ENCODE data around the gene SCN2B.

The SCN2B gene

DNA sequence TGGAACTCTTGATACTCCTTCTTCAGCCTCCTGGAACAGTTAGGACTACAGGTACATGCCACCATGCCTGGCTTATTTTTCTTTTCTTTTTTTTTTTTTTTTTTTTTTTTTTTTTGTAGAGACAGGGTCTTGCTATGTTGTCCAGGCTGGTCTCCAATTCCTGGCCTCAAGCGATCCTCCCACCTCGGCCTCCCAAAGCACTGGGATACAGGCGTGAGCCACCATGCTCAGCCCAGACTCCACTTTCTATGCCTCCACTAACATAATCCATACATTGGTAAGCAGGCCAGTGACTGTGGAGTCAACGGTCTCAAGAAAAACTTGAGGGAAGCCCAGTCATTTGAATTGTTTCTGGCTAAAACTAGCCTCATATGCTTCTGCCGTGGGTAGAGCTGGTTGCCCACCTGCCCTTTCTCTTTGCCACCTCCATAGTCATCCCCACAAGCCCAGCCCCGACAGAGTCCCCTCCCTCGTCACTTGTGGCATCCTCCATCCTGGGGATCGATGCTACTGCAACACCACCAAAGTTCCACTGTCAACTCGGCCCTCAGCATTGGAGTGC lies 2.4 kb downstream of the SCN2B start:
- no peak for DNase-seq (ENCODE audit: low read depth)

DNA sequence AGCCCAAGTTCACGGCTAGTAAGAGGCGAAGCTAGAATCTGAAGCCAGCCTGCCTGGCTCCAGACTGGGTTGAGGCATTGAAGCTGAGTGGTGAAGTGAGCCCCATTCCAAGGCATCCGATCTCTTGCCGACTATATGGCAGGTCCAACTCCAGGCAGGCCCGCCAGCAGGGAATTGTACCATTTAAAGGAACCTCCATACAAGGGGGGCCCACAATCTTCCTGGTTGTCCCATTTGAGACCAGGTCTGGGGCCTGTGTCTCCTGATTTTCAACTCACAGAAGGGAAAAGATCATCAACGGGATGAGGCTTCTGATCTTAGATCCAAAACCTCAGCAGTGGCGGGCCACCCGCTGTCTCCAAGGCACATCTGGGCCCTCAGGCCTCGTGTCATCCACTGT lies 4.1 kb downstream of the SCN2B start:
- DNase-seq (ENCODE audit: low read depth) = no peak

DNA sequence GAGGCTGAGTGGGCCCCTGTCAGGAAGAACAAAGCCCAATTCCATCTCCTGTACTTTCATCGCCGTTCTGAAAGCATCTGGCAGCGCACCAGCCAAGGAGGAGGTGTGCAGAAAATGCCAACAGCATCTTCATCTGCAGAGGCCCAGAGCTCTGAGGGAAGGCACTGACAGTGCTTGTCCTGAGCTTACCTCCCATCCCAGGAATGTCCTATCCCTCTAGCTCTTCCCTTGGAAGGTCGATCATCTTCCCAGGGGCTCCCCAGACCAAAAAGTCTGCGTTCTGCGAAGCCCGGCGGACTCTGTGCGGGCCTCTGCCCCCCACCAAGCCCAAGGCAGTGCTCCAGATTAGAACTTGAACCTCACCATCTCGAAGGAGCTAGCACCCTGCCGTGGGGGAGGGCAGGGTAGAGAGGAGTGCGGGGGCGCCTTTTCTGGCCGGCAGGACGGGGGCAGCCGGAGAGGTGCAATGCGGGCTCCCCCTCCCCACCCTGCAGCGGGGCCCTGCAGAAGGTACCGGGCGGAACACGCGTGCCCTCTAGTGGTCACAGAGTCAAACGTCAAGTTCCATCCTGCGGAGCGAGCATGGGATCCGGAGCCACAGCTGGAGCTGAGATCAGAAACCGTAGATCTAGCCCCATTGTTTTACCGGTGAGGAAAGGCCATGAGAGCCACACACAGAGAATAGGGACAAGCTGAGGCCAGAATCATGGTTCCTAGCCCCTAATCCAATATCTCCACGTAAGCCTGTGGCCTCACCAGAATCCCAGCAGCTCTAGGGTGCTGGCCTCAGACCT lies 5.0 kb downstream of the SCN2B start:
- DNase-seq (ENCODE audit: low read depth) = no peak

DNA sequence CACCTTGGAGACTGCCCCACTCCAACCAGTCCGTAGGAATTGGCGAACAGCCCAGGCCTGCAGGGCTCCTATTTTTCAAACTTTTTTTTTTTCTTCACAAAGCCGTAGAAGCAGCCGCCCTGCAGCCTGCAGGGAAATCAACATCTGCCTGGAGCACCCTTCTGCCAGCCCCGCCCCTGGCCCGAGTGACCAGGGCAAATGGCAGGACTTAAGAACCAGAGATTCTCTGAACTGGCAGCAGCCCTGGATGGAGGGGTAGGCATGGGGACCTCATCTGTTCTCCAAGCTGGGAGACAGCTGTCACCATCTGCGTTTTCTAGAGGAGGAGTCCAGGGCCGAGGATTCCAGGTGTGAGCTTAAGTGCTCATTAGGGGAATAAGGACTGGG lies 5.6 kb downstream of the SCN2B start:
- DNase-seq (ENCODE audit: low read depth) = no peak

DNA sequence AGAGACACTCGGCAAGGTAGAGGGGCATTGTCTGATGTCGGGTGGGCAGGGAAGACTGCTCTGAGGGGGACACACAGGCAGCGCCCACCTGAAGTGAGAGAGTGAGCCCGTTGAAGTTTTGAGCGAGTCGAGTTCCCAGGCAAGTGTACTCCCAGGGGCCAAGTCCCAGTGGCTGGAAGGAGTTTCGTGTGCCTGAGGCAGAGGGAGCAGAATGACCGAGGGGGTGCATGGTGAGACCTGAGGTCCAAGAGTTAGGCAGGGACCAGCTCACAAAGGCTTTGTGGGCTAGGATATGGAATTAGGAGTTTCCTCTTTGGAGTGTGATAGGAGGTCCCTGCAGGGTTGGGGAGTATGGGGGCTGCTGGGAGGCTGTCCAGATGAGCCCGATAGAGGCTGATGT lies 6.2 kb downstream of the SCN2B start:
- no peak for DNase-seq (ENCODE audit: low read depth)

DNA sequence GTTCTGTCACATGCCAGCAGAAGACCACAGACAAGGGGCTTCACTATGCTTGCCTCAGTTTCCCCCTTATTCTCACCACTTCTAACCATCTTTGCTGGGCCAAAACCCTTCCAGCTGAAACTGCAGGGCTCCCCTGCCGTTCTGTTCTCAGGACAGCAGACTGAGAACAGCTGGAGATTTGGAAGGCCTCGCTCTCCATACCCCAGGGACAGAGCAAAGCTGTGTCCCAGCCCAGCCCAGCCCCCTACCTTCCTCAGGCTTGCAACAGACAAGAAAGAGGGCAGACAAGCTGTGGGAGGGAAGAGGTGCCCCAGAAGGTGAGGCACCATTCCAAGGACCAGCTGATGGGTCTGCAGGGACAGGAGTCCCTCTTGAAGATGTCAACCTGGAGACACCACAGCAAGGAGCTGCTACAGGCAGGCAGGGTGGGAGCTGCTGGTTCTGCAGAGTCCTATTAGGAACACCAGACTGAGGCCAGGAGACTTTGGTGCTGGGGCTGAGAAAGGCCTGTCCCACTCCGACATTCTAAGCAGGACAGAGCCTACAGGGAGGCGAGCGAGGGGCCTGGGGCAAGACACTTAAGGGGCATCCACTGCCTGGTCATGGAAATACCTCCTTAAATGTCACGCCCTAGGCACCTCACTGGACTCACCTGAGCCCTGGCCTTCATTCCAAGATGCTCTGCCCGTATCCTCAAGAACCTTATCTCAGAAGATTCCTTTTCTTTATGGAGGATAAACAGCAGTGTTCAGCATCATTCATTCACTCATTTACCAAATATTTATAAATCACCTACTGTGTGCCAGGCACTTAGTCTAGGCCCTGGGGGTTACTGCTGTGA lies 6.9 kb downstream of the SCN2B start:
- DNase-seq (ENCODE audit: low read depth) = no peak

DNA sequence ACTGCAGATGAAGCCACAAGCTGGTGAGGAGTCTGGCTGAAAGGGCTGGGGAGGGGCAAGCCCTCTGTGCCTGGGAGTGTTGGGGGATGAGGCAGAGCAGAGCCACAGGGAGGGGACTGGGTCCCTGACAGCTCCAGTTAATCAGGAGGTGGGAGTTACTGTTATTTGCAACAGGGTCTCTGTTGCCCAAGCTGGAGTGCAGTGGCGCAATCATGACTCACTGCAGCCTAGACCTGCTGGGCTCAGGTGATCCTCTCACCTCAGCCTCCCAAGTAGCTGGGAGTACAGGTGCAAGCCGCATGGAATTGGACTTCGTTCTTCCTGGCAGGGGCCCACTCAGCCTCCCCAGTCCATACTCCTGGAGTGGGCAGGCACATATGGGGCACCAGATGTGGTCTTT lies 7.7 kb downstream of the SCN2B start:
- DNase-seq (ENCODE audit: low read depth) = no peak

DNA sequence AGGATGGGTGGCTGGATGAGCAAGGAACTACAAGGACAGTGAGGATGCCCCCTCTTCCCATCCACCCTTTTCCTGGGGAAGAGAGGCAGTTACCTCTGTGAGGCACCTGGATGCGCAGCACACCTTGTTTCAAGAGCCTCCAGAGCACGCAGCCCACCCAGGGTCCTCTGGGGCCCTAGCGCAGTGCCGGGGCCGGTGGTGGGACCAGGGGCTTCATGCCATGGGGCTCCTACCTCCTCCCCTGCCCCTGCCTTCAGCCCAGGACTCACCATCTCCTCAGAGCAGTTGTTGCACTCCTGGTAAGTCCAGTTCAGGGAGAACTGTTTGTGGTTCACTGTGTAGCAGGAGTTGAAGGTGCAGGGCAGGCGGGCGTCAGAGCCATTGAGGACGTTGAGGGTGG lies 8.1 kb downstream of the SCN2B start:
- DNase-seq (ENCODE audit: low read depth) = no peak

DNA sequence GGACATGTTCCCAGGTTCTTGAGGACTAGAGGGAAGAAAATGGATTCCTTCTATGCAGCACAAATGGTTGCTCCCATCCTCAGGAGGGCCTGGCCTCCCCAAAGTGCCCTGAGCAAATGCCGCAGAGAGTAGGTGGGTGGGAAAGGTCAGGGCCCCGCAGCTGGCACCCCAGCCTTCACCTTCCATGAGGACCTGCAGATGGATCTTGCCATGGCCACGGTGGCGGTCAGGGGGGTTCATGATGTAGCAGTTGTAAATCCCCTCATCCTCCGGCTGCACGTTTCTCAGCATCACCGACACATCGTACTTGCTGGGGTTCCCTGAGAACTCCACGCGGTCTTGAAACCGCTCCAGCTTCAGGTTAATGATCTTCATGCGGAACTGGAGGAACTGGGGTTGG lies 8.5 kb downstream of the SCN2B start:
- no peak for DNase-seq (ENCODE audit: low read depth)

DNA sequence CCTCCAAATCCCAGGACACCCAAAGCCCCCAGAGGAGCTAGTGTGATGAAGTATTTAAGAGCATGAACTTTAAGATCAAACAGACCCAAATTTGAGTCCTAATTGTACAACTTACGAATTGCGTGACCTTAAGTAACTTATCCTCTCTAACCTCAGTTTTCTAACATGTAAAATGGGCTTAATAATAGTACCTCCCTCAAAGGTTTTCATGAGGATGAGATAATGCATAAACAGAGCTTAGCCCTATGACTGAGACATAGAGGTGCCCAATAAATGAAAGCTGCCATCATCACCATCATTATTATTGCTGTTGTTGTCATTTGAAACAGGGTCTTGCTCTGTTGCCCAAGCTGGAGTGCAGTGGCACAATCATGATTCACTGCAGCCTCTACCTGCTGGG lies 9.2 kb downstream of the SCN2B start:
- no peak for DNase-seq (ENCODE audit: low read depth)

DNA sequence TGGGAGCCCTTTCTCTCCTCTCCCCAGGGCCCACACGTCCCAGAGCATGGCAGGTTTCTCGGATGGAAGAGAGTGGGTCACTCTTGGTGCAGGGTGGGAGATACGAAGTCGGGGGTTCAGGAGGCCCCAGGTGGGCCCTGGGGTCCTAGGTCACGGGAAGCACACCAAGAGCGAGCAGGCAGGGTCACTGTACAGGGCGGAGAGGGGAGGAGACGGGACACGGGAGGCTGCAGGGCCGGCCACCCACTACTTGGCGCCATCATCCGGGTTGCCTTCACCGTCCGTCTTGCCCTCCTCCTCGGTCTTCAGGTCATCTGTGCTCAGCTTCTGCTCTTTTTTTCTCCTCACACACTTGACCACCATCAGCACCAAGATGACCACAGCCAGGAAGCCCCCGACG lies 9.8 kb downstream of the SCN2B start:
- no peak for DNase-seq (ENCODE audit: low read depth)

DNA sequence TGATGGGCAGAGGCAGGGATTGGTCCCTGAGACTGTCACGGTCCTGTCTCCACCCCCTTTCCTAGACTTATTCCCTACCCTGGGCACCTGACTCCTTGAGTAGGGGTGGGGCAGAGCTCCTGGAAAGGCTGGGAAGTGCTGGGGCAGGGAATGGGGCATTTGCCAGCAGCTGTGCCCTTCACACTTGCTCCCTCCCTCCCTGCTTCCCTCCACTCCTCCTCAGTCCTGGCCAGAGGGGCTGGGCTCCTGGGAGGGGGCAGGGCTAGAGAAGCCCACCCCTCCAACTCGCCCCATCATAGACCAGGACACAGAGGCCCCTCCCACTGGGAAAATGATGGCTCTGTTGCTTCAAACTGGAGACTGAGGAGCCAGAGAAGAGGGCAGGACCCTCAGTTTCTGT lies 11.6 kb downstream of the SCN2B start:
- no peak for DNase-seq (ENCODE audit: low read depth)

DNA sequence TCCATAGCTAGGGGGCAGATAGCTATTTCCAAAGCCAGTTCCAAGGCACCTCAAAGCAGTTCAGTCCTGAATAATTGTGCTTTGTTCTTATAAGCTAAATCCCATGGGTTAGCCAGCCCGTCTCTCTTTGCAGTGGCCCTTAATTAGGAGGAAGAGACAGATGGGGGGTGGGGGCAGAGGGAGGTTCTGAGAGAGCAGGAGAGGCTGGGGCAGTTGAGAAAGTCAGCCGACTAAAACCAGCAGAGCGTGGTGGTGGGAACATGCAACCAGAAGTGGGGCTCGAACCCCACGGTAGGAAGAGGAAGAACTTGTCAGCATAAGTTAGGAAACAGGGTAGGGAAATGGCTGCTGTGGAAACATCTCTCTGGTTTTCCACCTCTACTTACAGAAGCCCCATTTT lies 12.9 kb downstream of the SCN2B start:
- no peak for DNase-seq (ENCODE audit: low read depth)

DNA sequence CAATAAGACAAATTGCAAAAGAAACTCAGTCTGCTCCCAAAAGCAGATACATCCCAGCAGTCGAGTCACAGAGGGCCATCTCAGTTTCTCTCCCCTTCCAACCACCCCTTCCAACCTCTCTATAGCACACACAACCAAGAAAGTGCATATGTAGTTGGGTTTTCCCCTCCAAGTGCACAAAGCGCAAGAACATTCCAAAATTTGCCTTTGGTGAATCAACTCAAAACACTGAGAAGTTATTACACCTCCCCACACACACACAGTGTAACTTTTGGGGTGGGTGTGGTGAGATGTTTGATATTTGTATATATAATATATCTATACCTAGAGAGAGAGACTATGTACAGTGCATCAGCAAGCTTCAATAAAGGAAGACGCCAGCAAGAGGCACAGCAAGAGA lies 13.6 kb downstream of the SCN2B start:
- DNase-seq (ENCODE audit: low read depth) = no peak

DNA sequence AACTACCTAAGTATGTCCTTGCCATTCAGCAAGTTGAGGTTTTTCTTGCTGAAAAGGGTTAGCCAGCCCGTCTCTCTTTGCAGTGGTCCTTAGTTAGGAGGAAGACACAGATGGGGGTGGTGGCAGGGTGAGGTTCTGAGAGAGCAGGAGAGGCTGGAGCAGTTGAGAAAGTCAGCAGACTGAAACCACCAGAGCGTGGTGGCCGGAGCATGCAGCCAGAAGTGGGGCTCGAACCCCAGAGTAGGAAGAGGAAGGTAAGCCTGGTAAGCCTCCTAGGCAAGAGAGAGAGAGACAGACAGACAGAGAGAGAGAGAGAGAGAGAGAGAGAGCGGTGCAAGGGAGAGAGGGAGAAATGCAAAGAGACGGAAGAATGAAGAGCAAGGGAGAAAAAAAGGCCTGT lies 14.7 kb downstream of the SCN2B start:
- DNase-seq (ENCODE audit: low read depth) = no peak

DNA sequence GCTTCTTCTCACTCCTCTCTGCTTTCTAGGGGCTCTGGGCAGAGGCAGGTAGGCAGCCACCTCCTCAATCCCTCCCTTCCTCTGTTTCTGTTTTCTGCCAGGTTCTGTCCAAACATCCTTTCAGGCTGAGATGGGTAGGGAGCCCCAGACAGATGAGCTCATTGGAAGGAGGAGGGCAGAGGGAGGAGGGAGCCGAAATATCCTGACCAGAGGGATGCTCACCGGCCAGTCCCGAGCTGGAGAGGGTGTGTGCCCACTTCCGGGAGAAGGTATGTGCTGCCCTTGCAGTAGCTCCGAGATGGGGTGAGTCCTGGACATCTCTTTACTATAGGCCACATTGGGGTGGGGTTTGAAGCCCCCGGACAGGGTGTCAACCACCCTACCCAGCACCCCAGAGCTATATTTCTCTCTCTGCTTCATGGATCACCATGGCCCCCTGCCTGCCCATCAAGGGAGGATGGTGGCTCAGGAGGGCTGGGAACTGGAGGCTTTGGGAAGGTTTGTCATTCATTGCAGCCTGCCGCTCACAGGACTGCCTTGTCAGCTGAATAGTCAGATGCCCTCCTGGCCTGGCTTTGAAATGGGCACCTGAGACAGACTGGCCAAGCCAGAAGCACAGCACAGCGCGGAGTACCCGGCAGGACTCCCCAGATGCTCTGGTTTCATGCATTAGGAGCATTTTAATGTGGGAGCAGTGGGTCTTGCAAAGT lies 19.1 kb downstream of the SCN2B start:
- DNase-seq (ENCODE audit: low read depth) = no peak

DNA sequence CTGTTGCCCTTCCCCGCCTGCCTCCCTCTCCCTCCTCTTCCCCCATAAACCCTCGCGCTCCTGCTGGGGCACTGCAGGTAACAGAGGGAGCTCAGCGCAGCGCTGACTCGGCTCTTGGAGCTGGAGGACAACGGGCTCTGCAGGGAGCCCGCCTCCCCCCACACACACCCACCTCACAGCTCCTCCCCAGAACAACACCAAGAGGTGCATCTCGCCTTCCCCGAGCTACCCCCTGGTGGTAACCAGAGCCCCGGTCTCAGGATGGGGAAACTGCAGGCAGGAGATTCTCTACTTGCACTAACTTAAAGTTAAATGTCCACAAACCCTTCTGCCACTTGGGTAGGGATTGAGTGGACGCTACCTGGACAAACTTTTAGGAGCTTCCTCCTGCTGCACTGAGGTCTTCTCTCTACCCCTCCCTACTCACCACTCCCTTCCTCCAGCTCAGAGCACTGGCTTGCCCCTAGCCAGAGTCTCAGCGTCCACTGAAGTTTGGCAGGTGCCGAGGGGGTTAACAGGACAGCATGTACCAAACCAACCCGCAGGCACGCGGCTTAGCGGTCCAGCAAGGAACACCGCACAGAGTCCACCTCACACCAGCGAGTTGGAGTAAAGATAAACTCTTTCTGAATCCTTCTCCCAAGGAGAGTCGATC lies 19.8 kb downstream of the SCN2B start:
- no peak for DNase-seq (ENCODE audit: low read depth)

DNA sequence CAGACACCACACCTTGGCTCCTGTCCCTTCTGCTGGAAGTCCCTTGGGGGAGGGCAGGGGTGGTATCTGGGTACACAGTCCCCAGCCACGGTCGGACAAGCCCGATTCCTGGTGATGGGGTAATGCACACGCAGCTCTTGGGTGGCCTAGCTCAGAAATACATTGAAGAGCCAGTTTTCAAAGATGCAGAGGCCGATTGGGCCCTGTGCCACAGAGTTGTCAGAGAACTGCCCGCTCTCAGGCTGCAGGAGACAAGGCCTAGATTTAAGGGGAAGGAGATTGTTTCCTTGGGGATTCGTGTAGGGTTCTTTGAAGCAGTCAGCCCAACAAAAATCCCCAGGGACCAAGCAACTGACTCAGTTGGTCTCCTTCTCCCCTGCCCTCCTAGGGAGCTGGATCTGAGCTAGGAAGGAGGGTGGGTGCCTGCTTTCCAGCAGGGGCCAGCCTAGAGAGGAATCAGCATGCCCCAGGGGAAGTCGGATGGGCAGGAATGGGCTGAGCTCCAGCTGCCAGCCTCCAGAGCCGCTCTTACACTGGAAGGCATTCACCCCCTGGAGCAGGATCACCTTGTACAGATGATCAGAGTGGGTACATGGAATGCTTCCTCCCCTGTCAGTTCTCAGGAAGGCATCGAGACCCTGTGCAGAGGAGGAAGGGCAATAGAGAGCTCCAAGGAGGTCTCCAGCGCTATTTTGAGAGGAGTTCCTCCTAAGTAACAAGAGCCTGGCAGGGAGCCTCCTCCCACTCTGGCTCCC lies 20.5 kb downstream of the SCN2B start:
- no peak for DNase-seq (ENCODE audit: low read depth)

DNA sequence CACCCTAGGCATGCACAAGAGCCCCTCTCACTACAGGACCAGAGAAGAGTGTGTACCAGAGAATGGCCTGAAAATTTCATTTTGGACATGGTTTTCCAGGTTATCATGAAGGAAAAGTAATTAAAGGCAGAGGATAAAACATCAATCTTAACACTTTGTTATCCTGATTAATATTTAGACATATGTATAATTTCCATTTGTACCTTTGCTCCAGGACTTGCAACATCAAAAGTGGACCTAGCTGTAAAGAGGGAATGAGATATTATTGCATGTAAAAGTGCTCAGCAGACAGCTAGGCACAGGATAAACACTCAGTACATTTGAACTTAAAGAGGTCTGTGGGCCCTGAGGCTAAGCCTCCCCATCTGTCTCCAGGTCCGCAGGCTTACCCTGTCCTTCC lies 21.8 kb downstream of the SCN2B start:
- DNase-seq (ENCODE audit: low read depth) = no peak

DNA sequence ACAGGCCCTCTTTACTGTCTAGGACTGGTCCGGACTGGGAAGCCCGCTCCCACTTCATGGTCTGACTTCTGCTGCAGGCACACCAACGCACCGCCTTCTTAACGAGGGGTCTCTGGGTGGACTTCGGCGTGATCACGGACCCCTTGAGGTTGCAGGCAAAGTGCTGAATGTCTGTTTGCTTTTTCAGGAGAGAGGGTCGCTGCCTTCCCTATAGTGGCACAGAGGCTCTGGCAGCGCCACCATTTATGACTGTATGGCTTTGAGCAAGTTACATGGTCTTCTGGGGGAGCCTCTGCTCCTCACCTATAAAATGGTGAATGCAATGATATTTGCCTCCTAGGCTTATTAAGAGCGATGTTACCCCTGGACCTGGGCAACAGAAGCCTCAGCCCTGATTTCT lies 22.5 kb downstream of the SCN2B start:
- no peak for DNase-seq (ENCODE audit: low read depth)

DNA sequence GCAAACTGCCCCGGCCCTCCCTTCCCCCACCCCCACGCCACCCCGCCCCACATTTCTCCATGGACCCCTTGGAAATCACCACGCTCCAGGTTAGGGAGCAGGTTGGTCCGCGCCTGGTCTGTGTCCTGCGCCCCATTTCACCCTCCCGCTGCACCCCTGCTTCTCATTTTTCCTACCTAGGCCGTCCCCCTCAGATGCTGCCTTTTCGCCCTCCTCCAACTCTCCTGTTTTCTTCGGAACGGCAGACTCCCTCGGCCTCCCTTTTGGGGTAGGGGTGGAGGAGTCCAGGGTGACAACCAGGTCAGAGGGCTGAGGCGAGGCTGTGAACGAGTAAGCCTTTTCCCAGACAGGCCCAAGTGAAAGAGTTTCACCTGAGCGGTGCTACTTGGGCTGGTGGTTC lies 22.9 kb downstream of the SCN2B start:
- no peak for DNase-seq (ENCODE audit: low read depth)
